Loucy (cell line): ENCODE measurements around the gene ENPP5.
"Not testable (repeated sequence)": the region's sequence is repeated elsewhere in the genome, so short reads cannot be mapped to it uniquely, and the experiment has no call there.

ENCODE experiments used
- H2AFZ ChIP-seq: fragments of 200-600 bp; sonication (generic); 2 replicates; pipeline ENCODE4 v1.6.0; 2016; ENCODE audit warnings: antibody characterized with exemption, mild to moderate bottlenecking, low read length, moderate library complexity
- H3F3A ChIP-seq: fragments of 200-600 bp; 2 replicates; pipeline ENCODE4 v1.6.0; 2016; ENCODE audit warnings: antibody characterized with exemption, low read depth, mild to moderate bottlenecking
- H3K27me3 ChIP-seq: fragments of 200-600 bp; sonication (generic); 2 replicates; pipeline ENCODE4 v1.6.1; 2014; ENCODE audit warnings: low read length, mild to moderate bottlenecking; ENCODE audit not compliant: insufficient read depth, poor library complexity, severe bottlenecking
- H3K36me3 ChIP-seq: fragments of 200-600 bp; sonication (generic); 2 replicates; pipeline ENCODE4 v1.6.1; 2016; ENCODE audit warnings: low read length; ENCODE audit not compliant: insufficient read depth
- H3K4me1 ChIP-seq: fragments of 200-600 bp; sonication (generic); 2 replicates; pipeline ENCODE4 v1.5.1; 2014; ENCODE audit warnings: low read length, mild to moderate bottlenecking; ENCODE audit not compliant: insufficient read depth, poor library complexity, severe bottlenecking
- H3K4me2 ChIP-seq: fragments of 200-600 bp; sonication (generic); 2 replicates; pipeline ENCODE4 v1.6.0; 2014; ENCODE audit warnings: antibody characterized with exemption, low read length, low read depth, mild to moderate bottlenecking; ENCODE audit not compliant: poor library complexity, severe bottlenecking
- H3K4me3 ChIP-seq: fragments of 200-600 bp; sonication (generic); 2 replicates; pipeline ENCODE4 v1.5.1; 2014; ENCODE audit warnings: low read length, mild to moderate bottlenecking, mixed read lengths; ENCODE audit not compliant: poor library complexity, severe bottlenecking
- H3K79me2 ChIP-seq: fragments of 200-600 bp; sonication (generic); 2 replicates; pipeline ENCODE4 v1.6.1; 2014; ENCODE audit warnings: low read length; ENCODE audit not compliant: insufficient read depth
- H3K9ac ChIP-seq: fragments of 200-600 bp; sonication (generic); 2 replicates; pipeline ENCODE4 v1.6.0; 2014; ENCODE audit warnings: mild to moderate bottlenecking, low read depth, low read length, moderate library complexity; ENCODE audit not compliant: poor library complexity, severe bottlenecking
- H3K9me2 ChIP-seq: fragments of 200-600 bp; sonication (generic); replicated peaks from 2 replicates; pipeline ENCODE4 v1.6.1; 2016; ENCODE audit warnings: low read depth, low read length, mixed read lengths
- H3K9me3 ChIP-seq: fragments of 200-600 bp; sonication (generic); 2 replicates; pipeline ENCODE4 v1.6.1; 2014; ENCODE audit warnings: mild to moderate bottlenecking, antibody characterized with exemption, low read length, low read depth; ENCODE audit not compliant: insufficient read depth
- H4K20me1 ChIP-seq: fragments of 200-600 bp; sonication (generic); 2 replicates; pipeline ENCODE4 v1.6.0; 2014; ENCODE audit warnings: antibody characterized with exemption, low read length, mild to moderate bottlenecking; ENCODE audit not compliant: insufficient read depth, poor library complexity, severe bottlenecking
- EZH2phosphoT487 ChIP-seq: fragments of 200-600 bp; IDR thresholded peaks from 2 replicates; pipeline ENCODE4 v1.6.1; 2018; ENCODE audit warnings: antibody characterized with exemption, mild to moderate bottlenecking, moderate library complexity, borderline replicate concordance
- TF ChIP-seq, protein P1 (sequence below): fragments of 200-600 bp; sonication (generic); conservative IDR thresholded peaks from 2 replicates; pipeline ENCODE4 v1.5.1; 2014; ENCODE audit warnings: mild to moderate bottlenecking, antibody characterized with exemption, low read length

ENPP5 gene

GRCh38 chr6:46160102-46160501, 10.7 kb downstream of the ENPP5 start:
- no peak overlapping the region for H3K4me2 ChIP-seq
- H2AFZ ChIP-seq, result no peak overlapping the region
- TF ChIP-seq, protein P1, sequence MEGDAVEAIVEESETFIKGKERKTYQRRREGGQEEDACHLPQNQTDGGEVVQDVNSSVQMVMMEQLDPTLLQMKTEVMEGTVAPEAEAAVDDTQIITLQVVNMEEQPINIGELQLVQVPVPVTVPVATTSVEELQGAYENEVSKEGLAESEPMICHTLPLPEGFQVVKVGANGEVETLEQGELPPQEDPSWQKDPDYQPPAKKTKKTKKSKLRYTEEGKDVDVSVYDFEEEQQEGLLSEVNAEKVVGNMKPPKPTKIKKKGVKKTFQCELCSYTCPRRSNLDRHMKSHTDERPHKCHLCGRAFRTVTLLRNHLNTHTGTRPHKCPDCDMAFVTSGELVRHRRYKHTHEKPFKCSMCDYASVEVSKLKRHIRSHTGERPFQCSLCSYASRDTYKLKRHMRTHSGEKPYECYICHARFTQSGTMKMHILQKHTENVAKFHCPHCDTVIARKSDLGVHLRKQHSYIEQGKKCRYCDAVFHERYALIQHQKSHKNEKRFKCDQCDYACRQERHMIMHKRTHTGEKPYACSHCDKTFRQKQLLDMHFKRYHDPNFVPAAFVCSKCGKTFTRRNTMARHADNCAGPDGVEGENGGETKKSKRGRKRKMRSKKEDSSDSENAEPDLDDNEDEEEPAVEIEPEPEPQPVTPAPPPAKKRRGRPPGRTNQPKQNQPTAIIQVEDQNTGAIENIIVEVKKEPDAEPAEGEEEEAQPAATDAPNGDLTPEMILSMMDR, result no peak
- no peak for TF ChIP-seq EZH2phosphoT487
- H3K36me3 ChIP-seq, result no peaks in the 10 kb centered on the region
- H3K4me3 ChIP-seq, result no peak overlapping the region
- H3K9me3 ChIP-seq, result no peaks in the 10 kb centered on the region
- no peaks in the 10 kb centered on the region for H4K20me1 ChIP-seq
- no peaks in the 10 kb centered on the region for H3K9me2 ChIP-seq
- H3K79me2 ChIP-seq, result no peaks in the 10 kb centered on the region
- no peaks in the 10 kb centered on the region for H3K4me1 ChIP-seq
- H3K27me3 ChIP-seq, result no peaks in the 10 kb centered on the region
- no peak overlapping the region for H3K9ac ChIP-seq
- H3F3A ChIP-seq, result no peaks in the 10 kb centered on the region

- H3K4me3 ChIP-seq, result no peak overlapping the region
- no peak overlapping the region for H3K9ac ChIP-seq
- no peak overlapping the region for H2AFZ ChIP-seq
- H3K9me2 ChIP-seq, result no peaks in the 10 kb centered on the region
- no peak overlapping the region for H3K4me2 ChIP-seq
- no peaks in the 10 kb centered on the region for H4K20me1 ChIP-seq
- H3K9me3 ChIP-seq, result no peaks in the 10 kb centered on the region
- TF ChIP-seq, protein P1, result no peak
- no peak for TF ChIP-seq EZH2phosphoT487
- H3K4me1 ChIP-seq, result no peaks in the 10 kb centered on the region
- H3K36me3 ChIP-seq, result no peaks in the 10 kb centered on the region
- H3K27me3 ChIP-seq, result no peaks in the 10 kb centered on the region
- H3K79me2 ChIP-seq, result no peaks in the 10 kb centered on the region
- no peaks in the 10 kb centered on the region for H3F3A ChIP-seq
These were observed 11.6 kb downstream of the ENPP5 start for GRCh38 chr6:46159229-46159628.

DNA sequence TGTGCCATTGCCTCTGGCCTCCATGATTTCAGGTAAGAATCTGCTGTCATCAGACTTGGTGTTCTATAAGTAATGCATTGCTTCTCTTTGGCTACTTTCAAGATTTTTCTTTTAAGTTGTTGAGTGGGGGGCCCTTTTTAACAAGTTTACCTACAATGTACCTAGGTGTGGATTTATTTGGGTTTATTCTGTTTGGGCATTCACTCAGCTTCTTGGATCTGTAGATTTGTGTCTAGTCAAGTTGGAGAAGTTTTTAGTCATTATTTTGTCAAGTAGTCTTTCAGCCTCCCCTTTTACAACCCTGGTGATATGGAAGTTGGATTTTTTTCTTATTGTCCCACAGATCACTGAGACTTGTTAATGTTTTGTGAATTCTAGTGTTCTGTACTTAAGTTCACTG, 14.1 kb downstream of the ENPP5 start:
- Histone ChIP-seq H3K4me1 (no peaks in the 10 kb centered on the region), H3K27me3 (no peaks in the 10 kb centered on the region)

DNA sequence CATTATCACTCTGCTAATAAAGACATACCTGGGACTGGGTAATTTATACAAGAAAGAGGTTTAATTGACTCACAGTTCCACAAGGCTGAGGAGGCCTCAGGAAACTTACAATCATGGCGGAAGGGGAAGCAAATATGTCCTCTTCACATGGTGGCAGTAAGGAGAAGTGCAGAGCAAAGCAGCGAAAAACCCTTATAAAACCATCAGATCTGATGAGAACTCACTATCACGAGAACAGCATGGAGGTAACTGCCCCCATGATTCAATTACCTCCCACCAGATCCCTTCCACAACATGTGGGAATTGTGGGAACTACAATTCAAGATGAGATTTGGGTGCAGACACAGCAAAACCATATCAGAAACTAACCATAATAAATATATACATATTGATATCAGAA, 21.7 kb downstream of the ENPP5 start:
- not testable (repeated sequence) for H3K9me2 ChIP-seq, H2AFZ ChIP-seq, H3K79me2 ChIP-seq, H3K9me3 ChIP-seq, H3K27me3 ChIP-seq, H3K4me1 ChIP-seq, H3K9ac ChIP-seq, H3K4me2 ChIP-seq, H4K20me1 ChIP-seq, H3F3A ChIP-seq, H3K4me3 ChIP-seq, H3K36me3 ChIP-seq

More for the DNA sequence above, 14.1 kb downstream of the ENPP5 start:
- Histone ChIP-seq H3K4me3 (no peak overlapping the region), H3K9me2 (no peaks in the 10 kb centered on the region), H4K20me1 (no peaks in the 10 kb centered on the region), H3K9me3 (no peaks in the 10 kb centered on the region), H3F3A (no peaks in the 10 kb centered on the region), H3K36me3 (no peaks in the 10 kb centered on the region), H3K79me2 (no peaks in the 10 kb centered on the region), H3K9ac (no peak overlapping the region), H2AFZ (no peak overlapping the region), H3K4me2 (no peak overlapping the region)
- TF ChIP-seq, protein P1, result no peak
- TF ChIP-seq EZH2phosphoT487, result no peak
